Embryonic facial prominence (tissue), 1 donor: ENCODE data around the gene PRKCI.
"Not testable (repeated sequence)": the region's sequence is repeated elsewhere in the genome, so short reads cannot be mapped to it uniquely, and the experiment has no call there.

Source experiments
- DNase-seq: peaks from one replicate; pipeline ENCODE4 v3.0.0-alpha.2; 2016; ENCODE audit errors: extremely low spot score

Gene PRKCI

DNA sequence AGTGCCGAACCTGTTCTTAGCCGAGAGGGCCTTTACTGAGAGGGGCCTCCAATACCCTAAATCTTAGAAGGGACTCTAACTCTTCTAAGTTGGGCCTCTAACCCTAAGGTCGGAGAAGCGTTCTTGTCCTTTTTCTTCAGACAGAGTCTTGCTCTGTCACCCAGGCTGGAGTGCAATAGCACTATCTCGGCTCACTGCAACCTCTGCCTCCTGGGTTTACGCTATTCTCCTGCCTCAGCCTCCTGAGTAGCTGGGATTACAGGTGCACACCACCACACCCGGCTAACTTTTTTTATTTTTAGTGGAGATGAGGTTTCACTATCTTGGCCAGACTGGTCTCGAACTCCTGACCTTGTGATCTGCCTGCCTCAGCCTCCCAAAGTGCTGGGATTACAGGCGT lies 120.0 kb downstream of the PRKCI start:
- DNase-seq: not testable (repeated sequence)

- DNase-seq: not testable (repeated sequence)
Observed at GRCh38 chr3:170343859-170344258, 121.6 kb downstream of the PRKCI start.

DNA sequence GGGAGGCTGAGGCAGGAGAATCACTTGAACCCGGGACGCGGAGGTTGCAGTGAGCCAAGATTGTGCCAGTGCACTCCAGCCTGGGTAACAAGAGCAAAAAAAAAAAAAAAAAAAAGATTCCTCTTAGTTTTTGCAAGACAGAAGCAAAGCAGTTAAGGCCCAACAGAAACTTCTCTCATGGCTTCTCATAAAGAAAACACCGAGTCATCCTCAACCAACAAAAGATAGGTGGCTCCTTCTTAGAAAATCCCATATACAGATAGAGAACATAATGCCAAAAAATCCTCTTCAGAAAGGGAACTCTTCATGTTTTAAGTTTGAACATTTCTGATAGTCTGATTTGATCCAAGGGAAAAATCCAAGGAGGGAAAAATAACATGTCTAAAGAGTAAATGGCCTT lies 122.7 kb downstream of the PRKCI start:
- DNase-seq: no peak

GRCh38 chr3:170346481-170347392 lies 124.5 kb downstream of the PRKCI start:
- DNase-seq: no peak

DNA sequence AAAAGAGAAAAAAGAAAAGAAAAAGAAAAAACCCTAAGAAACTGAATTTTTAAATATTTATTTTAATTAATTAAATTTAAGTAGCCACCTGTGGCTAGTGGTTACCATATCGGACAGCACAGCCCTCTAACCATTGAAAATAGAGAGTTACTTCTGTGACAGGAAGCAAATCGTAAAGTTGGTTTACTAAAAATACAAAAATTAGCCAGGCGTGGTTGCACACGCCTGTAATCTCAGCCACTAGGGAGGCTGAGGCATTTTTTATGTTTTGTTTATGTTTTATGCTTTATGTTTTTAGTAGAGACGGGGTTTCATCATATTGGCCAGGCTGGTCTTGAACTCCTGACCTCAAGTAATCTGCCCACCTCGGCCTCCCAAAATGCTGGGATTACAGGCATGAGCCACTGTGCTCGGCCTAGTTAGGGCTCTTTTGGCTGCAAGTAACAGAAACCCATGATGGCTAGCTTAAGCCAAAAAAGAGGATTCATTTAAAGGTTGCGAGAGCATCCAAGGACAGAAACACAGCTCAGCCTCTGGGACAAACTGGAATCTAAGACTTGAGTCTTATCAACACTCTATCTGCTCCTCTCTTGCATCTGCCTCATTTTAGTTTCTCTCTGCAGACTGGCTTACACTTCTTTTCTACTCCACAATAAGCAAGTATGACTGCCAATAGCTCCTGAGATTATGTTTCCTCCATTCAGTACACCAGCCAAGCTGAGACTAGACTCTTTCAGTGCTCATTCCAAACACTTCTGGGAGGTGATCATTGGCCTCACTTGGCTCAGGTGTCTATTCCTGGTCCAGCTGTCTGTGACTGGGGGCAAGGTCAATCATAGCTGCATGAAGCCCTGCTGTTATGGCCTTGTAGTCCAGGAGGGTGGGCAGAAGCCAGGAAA lies 128.5 kb downstream of the PRKCI start:
- DNase-seq: no peak

DNA sequence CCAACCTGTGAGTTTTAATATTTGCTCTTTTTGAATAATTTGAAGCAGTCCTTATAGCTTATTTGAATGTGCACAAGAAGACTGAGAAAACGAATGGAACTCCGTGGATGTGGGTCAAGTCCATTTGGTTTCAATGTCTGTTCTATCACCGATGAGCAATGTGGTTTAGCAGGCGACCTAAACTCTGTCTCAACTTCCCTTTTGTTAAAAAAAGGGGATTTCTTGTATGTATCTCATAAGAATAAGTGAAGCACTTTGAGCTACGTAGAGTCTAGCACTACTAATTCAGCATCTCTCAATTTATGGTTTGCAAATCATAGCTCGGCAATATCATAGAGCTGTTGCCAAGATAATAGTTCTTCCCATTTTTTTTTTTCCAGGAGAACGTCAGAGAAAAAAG lies 130.7 kb downstream of the PRKCI start:
- no peak for DNase-seq

DNA sequence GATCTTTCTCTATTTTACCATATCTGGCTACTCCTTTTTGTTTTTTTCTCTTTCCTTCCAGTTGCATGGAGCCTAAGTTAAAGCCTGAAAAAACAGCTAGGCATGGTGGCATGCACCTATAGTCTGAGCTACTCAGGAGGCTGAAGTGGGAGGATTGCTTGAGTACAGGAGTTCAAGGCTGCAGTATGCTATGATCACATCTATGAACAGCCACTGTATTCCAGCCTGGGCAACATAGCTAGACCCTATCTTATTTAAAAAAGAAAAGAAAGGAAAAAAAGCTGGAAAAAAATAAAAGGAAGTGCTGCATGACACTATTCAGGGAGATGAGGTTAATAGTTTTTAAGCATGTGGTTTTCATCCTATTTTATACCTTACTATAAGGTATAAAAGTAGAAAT lies 131.3 kb downstream of the PRKCI start:
- no peak for DNase-seq

- no peak for DNase-seq
Observed at GRCh38 chr3:170354760-170355159, 132.5 kb downstream of the PRKCI start.
